C4-2B (cell line): ENCODE measurements around the gene LDHB.

ENCODE experiments used
- H3K27ac ChIP-seq: fragments of 450-650 bp; 2 replicates; pipeline ENCODE4 v1.5.1; 2017
- ZFX ChIP-seq: fragments of 450-650 bp; IDR thresholded peaks from 2 replicates; pipeline ENCODE4 v1.6.1; 2017
- TF ChIP-seq, protein P1 (sequence below): fragments of 450-650 bp; conservative IDR thresholded peaks from 2 replicates; pipeline ENCODE4 v1.5.1; 2017; ENCODE audit warnings: mild to moderate bottlenecking

The LDHB gene

DNA sequence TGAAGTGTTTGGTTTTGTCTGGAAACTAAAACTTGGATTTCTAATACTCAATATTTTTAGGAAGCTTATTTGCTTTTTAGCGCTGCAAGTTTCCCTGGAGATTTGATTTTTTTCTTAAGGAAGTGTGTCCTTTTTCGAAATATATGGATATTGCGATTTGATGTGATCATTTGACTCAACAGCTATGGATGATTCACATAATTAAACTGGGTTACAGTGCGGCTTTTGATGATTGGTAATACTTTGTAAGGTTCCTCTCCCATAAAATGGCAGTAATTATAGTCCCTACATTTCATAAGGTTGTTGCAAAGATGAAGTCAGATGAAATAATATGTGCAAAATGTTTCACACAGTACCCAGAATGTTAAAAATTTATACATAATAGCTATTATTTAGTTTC, 13.1 kb downstream of the LDHB start:
- no peak overlapping the region for H3K27ac ChIP-seq
- TF ChIP-seq, protein P1, sequence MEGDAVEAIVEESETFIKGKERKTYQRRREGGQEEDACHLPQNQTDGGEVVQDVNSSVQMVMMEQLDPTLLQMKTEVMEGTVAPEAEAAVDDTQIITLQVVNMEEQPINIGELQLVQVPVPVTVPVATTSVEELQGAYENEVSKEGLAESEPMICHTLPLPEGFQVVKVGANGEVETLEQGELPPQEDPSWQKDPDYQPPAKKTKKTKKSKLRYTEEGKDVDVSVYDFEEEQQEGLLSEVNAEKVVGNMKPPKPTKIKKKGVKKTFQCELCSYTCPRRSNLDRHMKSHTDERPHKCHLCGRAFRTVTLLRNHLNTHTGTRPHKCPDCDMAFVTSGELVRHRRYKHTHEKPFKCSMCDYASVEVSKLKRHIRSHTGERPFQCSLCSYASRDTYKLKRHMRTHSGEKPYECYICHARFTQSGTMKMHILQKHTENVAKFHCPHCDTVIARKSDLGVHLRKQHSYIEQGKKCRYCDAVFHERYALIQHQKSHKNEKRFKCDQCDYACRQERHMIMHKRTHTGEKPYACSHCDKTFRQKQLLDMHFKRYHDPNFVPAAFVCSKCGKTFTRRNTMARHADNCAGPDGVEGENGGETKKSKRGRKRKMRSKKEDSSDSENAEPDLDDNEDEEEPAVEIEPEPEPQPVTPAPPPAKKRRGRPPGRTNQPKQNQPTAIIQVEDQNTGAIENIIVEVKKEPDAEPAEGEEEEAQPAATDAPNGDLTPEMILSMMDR = no peak
- TF ChIP-seq ZFX = no peak

DNA sequence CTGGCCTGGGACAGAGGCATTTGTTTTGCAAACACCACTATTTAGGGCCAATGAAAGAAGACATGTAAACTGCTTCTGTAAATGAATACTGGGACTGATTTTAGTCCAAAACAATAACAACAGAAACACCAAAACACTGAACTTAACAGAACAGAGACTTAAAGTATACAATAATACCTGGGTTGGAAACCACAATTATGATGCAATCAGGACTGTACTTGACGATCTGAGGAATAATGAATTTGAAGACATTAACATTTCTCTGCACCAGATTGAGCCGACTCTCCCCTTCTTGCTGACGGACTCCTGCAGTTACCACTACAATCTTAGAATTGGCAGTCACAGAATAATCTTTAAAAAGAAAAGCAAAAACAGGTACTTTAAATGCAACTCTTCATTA, 13.9 kb downstream of the LDHB start:
- TF ChIP-seq ZFX = no peak
- TF ChIP-seq, protein P1 = no peak
- no peak overlapping the region for H3K27ac ChIP-seq

DNA sequence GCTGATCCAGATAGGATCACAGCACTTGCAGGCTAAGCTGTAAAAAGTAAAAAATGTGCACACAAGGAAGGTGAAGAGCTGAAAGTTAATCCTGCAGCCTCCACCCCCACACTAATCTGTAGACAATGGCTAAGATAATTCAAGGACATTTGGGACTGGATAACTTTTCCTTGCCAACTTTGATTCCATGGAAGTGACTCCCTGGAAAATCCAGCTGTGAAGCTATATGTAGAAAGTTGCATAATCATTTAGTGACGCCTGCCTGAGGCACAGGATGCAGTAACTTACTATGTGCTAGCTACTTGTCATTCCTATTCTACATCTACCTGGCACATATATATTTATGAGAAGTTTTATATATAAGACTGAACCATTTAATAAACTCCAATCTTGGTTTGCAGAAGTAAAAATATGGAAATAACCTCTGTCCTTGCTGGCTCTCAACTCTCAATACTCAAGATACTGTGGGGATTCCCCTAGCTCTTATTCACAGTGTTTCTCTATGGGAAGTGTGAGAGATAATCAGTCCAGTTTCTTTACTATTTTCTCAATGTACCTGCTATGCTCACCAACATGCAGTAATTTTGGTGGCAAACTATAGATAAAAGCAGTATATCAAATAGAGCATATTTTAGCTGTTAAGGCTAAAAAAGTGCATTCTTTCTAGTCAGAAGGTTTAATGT, 14.8 kb downstream of the LDHB start:
- no peak for TF ChIP-seq ZFX
- TF ChIP-seq, protein P1 = no peak
- H3K27ac ChIP-seq = no peak overlapping the region

DNA sequence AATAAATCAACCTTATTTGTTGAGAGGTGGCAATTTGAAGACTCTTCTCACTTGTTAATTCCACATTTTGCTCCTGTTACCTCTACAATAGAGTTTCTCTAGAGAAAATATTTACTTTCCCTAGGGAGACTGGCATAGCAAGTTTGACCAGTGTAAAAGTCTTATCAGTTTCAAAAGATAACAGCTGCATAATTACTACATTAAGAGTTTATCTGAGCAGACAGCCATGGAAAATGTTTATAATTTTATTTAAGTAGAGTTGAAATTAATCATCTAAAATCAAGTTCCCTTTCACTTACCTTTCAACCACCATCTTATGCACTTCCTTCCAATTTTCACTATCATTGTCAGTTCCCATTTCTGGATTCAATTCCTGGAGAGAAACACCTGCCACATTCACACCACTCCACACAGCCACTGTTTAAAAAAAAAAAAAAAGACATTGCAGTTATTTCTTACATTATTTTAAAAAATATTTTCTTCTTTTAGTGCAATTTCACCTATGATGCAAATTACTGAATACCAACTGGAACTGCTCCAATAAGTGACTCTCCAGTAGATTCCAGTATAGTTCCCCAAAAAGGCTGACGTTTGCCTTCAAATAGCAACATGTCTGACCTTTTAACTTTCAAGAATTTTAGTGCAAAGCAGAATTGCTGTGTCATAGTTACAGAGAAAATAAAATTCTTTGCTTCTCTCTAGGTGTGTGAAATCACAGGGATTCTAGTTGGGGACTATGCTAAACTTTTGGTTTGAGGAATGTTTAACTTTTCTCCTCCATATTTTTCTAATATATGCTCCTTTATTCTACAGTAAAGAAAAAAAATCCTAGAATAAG, 19.4 kb downstream of the LDHB start:
- H3K27ac ChIP-seq = no peak overlapping the region
- TF ChIP-seq ZFX = no peak
- TF ChIP-seq, protein P1 = no peak

DNA sequence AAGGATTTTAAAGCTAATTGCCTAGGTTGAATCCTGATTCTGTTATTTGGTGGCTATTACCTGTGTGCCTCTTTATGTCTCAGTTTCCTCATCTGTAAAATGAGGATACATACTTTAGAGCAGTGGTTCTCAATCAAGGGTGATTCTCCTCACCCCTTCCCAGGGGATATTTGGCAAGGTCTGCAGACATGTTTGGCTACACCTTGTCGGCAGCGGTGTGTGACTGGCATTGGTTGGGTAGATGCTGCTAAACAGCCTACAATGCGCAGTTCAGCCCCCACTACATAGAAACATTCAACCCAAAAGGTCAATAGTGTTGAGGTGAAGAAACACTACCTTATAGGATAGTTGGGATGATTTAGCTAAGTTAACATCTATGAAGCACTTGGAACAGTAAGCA, 23.4 kb downstream of the LDHB start:
- no peak overlapping the region for H3K27ac ChIP-seq

DNA sequence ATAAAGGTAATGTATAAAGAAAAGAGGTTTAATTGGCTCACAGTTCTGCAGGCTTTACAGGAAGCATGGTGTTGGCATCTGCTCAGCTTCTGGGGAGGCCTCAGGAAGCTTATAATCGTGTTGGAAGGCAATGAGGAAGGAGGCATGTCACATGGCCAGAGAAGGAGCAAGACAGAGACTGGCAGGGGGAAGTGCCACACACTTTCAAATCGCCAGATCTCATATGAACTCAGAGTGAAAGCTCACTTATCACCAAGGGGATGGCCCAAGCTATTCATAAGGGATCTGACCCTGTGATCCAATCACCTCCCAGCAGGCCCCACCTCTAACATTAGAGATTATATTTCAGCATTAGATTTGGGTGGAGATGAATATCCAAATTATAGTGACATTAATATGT, 26.3 kb downstream of the LDHB start:
- H3K27ac ChIP-seq = no peak overlapping the region
- no peak for TF ChIP-seq ZFX
- TF ChIP-seq, protein P1 = no peak

More for the DNA sequence above, 23.4 kb downstream of the LDHB start:
- no peak for TF ChIP-seq ZFX
- TF ChIP-seq, protein P1 = no peak

DNA sequence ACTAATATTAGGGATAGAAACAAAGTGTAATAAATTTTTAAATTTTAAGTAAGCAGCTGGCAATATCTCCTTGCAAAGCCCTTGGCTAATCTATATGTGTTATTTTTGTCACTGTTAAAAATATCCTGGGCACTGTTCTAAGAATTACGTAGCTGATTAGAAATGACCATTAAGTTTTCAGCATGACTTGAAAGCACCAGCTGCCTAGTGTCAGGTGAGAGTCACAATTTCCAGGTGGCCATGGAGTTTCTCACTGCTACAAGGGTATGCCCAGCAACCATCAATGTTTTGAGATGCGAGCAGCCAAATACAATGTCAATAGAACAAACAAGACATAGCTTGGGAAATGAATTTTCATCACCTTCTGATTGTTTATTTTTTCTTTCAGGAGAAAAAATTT, 29.7 kb downstream of the LDHB start:
- TF ChIP-seq, protein P1 = no peak
- TF ChIP-seq ZFX = no peak
- H3K27ac ChIP-seq = no peak overlapping the region
